HUES48 (cell line): ENCODE results near the gene LRCH3.

Experiments used
- H3K27ac ChIP-seq: one replicate; pipeline ENCODE4 v1.7.0; 2013; ENCODE audit warnings: low read depth, low read length, inconsistent platforms
- H3K27me3 ChIP-seq: 2 replicates; pipeline ENCODE4 v1.6.1; 2013; ENCODE audit warnings: mild to moderate bottlenecking, low read length; ENCODE audit not compliant: control insufficient read depth, insufficient read depth
- H3K36me3 ChIP-seq: 2 replicates; pipeline ENCODE4 v1.6.1; 2013; ENCODE audit warnings: low read length; ENCODE audit not compliant: control insufficient read depth, insufficient read depth
- H3K4me1 ChIP-seq: 2 replicates; pipeline ENCODE4 v1.6.1; 2013; ENCODE audit warnings: mild to moderate bottlenecking, low read length; ENCODE audit not compliant: control insufficient read depth, insufficient read depth
- H3K4me3 ChIP-seq: 2 replicates; pipeline ENCODE4 v1.5.1; 2013; ENCODE audit warnings: mild to moderate bottlenecking, low read depth, low read length
- H3K9ac ChIP-seq: 2 replicates; pipeline ENCODE4 v1.6.1; 2013; ENCODE audit warnings: mild to moderate bottlenecking, low read depth, low read length, moderate library complexity
- H3K9me3 ChIP-seq: 2 replicates; pipeline ENCODE4 v1.6.1; 2013; ENCODE audit warnings: low read length; ENCODE audit not compliant: control insufficient read depth, insufficient read depth

LRCH3 gene

GRCh38 chr3:197809356-197810020 is 18.4 kb downstream of the LRCH3 start:
- H3K27me3 ChIP-seq, result no peaks in the 10 kb centered on the region
- H3K4me3 ChIP-seq, result no peak overlapping the region
- no peak overlapping the region for H3K27ac ChIP-seq
- peaks cover 6% of the 10 kb centered on the region; the same call in 1 of the 2 replicates for H3K4me1 ChIP-seq
- H3K36me3 ChIP-seq, result no peaks in the 10 kb centered on the region
- H3K9me3 ChIP-seq, result no peaks in the 10 kb centered on the region
- no peak overlapping the region for H3K9ac ChIP-seq

- Histone ChIP-seq H3K4me3 (no peak overlapping the region), H3K27ac (no peak overlapping the region), H3K27me3 (no peaks in the 10 kb centered on the region), H3K9ac (no peak overlapping the region), H3K9me3 (no peaks in the 10 kb centered on the region), H3K4me1 (peaks cover 18% of the 10 kb centered on the region), H3K36me3 (no peaks in the 10 kb centered on the region)
These were observed 19.8 kb downstream of the LRCH3 start for GRCh38 chr3:197810901-197811300.

- Histone ChIP-seq H3K27me3 (no peaks in the 10 kb centered on the region), H3K4me1 (peaks cover 18% of the 10 kb centered on the region), H3K36me3 (no peaks in the 10 kb centered on the region), H3K4me3 (no peak overlapping the region), H3K9me3 (no peaks in the 10 kb centered on the region), H3K9ac (no peak overlapping the region), H3K27ac (no peak overlapping the region)
These were observed 20.3 kb downstream of the LRCH3 start for GRCh38 chr3:197811343-197811742.

DNA sequence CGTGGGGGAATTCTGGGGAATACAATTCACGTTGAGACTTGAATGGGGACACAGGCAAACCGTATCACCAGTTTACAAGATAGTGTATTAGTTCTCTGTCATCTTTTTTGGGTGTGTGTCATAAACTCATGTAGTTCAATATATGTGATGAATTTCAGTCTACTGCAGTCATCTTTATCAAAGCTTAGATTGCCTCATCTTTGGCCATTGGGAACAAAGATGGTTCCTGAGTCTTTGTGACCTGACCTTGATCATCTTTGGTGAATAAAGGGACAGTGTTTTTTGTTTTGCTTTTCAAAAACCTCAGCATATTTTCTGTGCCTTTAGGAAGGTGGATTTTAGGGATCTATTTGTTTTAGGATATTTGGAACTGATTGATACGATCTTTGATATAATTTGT is 23.3 kb downstream of the LRCH3 start:
- H3K4me1 ChIP-seq, result peaks cover 17% of the 10 kb centered on the region
- no peaks in the 10 kb centered on the region for H3K27me3 ChIP-seq
- H3K9me3 ChIP-seq, result no peaks in the 10 kb centered on the region
- H3K27ac ChIP-seq, result no peak overlapping the region
- H3K4me3 ChIP-seq, result no peak overlapping the region
- H3K36me3 ChIP-seq, result no peaks in the 10 kb centered on the region
- no peak overlapping the region for H3K9ac ChIP-seq

- Histone ChIP-seq H3K36me3 (peaks cover 22% of the 10 kb centered on the region), H3K9me3 (no peaks in the 10 kb centered on the region), H3K27ac (peak overlapping the region; percentile 14), H3K4me1 (no peaks in the 10 kb centered on the region), H3K9ac (no peak overlapping the region), H3K27me3 (no peaks in the 10 kb centered on the region), H3K4me3 (no peak overlapping the region)
These were observed 29.7 kb downstream of the LRCH3 start for GRCh38 chr3:197820550-197821335.

DNA sequence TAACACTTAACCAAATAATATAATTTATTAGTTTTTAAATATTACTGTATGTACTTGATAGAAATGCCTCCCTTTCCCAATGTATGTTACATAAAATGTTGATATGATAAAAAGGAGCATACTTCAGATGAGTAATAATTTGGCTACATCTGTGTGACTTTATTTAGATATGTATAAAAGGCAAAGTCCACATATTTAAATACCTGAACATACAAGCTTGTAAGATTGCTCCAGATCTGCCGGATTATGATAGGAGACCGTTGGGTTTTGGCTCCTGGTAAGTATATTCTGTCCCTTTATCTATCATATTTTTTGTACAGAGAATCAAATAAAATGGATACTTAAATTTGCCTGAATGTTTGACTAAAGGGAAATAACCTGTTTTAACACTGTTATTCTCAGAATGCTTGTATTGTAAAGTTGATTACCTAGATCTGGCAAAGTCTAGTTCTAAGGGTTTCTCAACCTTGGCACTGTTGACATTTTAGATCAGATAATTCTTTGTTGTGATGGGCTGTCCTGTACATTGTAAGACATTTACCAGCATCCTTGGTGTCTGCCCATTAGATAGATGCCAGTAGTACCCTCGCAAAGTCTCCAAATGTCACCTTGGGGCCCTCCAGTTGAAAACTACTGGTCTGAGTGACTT is 38.5 kb downstream of the LRCH3 start:
- no peaks in the 10 kb centered on the region for H3K27me3 ChIP-seq
- no peak overlapping the region for H3K27ac ChIP-seq
- no peaks in the 10 kb centered on the region for H3K4me1 ChIP-seq
- H3K4me3 ChIP-seq, result no peak overlapping the region
- peaks cover 79% of the 10 kb centered on the region for H3K36me3 ChIP-seq
- no peaks in the 10 kb centered on the region for H3K9me3 ChIP-seq
- H3K9ac ChIP-seq, result no peak overlapping the region

- Histone ChIP-seq H3K36me3 (peaks cover 86% of the 10 kb centered on the region), H3K9me3 (no peaks in the 10 kb centered on the region), H3K27ac (no peak overlapping the region), H3K9ac (no peak overlapping the region), H3K4me1 (no peaks in the 10 kb centered on the region), H3K4me3 (no peak overlapping the region), H3K27me3 (no peaks in the 10 kb centered on the region)
These were observed 39.4 kb downstream of the LRCH3 start for GRCh38 chr3:197830308-197830966.

GRCh38 chr3:197830967-197831313 is 39.9 kb downstream of the LRCH3 start:
- peaks cover 89% of the 10 kb centered on the region for H3K36me3 ChIP-seq
- no peaks in the 10 kb centered on the region for H3K4me1 ChIP-seq

GRCh38 chr3:197833930-197834715 is 43.1 kb downstream of the LRCH3 start:
- Histone ChIP-seq H3K9ac (no peak overlapping the region), H3K4me1 (no peaks in the 10 kb centered on the region), H3K27me3 (no peaks in the 10 kb centered on the region), H3K9me3 (no peaks in the 10 kb centered on the region), H3K27ac (no peak overlapping the region), H3K36me3 (peaks cover 93% of the 10 kb centered on the region), H3K4me3 (no peak overlapping the region)

More at GRCh38 chr3:197830967-197831313, 39.9 kb downstream of the LRCH3 start:
- Histone ChIP-seq H3K9ac (no peak overlapping the region), H3K27me3 (no peaks in the 10 kb centered on the region), H3K9me3 (no peaks in the 10 kb centered on the region), H3K4me3 (no peak overlapping the region), H3K27ac (no peak overlapping the region)

GRCh38 chr3:197835509-197835908 is 44.5 kb downstream of the LRCH3 start:
- Histone ChIP-seq H3K9me3 (no peaks in the 10 kb centered on the region), H3K4me3 (no peak overlapping the region), H3K4me1 (no peaks in the 10 kb centered on the region), H3K27ac (no peak overlapping the region), H3K36me3 (peaks cover 92% of the 10 kb centered on the region), H3K27me3 (no peaks in the 10 kb centered on the region), H3K9ac (no peak overlapping the region)
